GM19043 (cell line): Measurements from ENCODE around the gene VSTM2B.

Source experiments
- ATAC-seq: cut with Tn5 transposase; IDR thresholded peaks from one replicate; pipeline ENCODE4 v1.9.1; 2021; ENCODE audit warnings: low read depth; ENCODE audit not compliant: unreplicated experiment

VSTM2B gene

GRCh38 chr19:29563486-29564101, 37.8 kb downstream of the VSTM2B start:
- no peak for ATAC-seq

DNA sequence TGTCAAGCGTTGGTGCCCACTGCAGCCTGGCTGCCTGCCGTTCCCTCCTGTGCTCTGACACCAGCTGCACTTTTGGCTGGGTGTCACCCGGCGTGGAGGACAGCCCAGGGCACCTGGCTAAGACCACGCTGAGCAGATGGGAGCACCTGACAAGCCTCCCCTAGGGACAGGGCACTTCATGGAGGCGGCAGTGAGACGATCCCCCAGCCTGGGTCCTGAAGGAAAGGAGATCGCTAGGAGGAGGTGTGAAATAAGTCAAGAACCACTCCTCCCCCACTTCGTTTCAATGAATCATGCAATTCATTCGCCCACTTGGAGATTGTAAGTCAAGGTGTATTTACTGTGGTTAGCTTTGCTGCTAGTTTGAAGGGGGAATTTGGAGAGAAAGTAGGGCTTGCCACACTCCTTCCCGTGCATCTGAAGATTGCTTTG, 38.8 kb downstream of the VSTM2B start:
- no peak for ATAC-seq

- ATAC-seq, result no peak
Observed at GRCh38 chr19:29565171-29565570, 39.4 kb downstream of the VSTM2B start.

DNA sequence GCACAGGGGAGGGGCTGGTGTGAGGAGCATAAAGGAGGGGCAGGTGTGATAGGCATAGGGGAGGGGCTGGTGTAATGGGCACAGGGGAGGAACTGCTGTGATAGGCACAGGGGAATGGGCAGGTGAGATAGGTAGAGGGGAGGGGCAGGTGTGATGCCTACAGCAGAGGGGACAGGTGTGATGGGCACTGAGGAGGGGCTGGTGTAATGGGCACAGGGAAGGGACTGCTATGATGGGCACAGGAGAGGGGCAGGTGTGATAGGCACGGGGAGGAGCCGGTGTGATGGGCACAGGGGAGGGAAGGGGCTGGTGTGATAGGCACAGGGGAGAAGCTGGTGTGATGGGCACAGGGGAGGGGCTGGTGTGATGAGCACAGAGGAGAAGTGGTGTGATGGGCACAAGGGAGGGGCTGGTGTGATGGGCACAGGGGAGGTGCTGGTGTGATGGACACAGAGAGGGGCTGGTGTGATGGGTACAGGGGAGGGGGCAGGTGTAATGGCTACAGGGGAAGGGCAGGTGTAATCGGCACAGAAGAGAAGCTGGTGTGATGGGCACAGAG, 40.8 kb downstream of the VSTM2B start:
- ATAC-seq, result no peak

- ATAC-seq, result no peak
Observed at GRCh38 chr19:29567366-29567915, 41.6 kb downstream of the VSTM2B start.

DNA sequence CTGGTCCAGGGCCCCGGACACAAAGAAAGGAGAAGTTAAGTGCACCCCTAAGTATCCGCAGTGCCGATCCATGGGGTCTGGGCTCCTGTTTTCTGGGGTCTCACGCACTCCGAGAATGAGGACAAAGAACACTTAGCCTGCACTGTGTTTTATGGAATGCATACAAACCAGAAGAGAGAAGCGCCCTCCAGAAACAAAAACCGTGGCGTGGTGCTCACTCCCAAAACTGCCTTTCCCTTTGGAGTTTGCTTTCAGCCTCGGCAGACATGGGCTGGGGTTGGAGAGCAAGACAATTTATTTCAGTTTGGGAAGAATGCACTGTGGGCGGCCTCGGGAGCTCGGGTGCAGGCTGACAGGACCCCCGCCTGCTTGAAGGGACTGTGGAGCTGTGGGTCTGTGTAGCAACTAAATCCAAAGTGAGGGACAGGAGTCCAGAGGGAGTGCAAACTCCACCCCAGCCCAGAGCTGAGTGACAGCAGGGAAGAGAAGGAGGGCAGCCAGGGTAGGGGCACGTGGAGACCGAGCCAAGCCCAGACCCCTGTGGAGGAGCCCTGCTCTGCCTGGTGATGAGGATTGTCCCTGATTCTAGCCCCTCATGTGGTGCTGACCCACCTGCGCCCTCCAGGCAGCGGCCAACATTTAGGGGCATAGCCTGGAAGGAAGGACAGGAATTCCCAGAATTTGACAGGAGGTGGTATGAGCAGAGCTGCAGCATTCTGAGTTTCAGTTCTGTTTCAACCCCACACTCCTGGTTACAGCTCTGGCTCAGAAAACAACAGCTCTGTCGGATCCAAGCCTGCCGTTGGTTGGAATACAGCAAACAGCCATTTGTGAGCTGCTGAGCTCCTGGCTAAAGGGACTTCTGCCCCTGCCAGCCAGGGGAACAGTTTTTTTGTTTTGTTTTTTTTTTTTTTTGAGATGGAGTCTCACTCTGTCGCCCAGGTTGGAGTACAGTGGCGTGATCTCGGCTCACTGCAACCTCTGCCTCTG, 42.5 kb downstream of the VSTM2B start:
- ATAC-seq, result no peak

- ATAC-seq, result no peak
Observed at GRCh38 chr19:29569038-29569911, 43.5 kb downstream of the VSTM2B start.

- ATAC-seq, result no peak
Observed at GRCh38 chr19:29571181-29571580, 45.4 kb downstream of the VSTM2B start.

DNA sequence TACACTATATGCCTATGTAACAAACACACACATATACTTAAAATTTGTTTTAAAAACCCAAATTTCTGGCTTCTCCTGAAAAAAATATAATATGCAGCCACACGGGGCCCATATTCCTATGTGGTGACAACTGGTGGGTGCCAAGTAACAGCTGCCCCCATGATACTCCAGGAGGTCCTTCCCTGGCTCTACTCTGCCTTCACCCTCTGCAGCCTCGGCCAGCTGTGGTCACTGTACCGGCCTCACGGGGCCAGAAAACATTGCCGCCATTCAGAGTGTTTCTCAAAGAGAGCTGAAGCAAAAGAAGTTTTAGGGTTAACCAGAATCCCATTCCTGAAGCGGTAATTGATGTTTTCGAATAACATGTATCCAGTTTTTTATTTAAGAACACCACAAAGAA, 47.7 kb downstream of the VSTM2B start:
- no peak for ATAC-seq

- no peak for ATAC-seq
Observed at GRCh38 chr19:29574510-29574909, 48.7 kb downstream of the VSTM2B start.

- ATAC-seq, result no peak
Observed at GRCh38 chr19:29576046-29576606, 50.3 kb downstream of the VSTM2B start.

- no peak for ATAC-seq
Observed at GRCh38 chr19:29576761-29577648, 51.2 kb downstream of the VSTM2B start.

- ATAC-seq, result no peak
Observed at GRCh38 chr19:29577649-29577963, 51.8 kb downstream of the VSTM2B start.

DNA sequence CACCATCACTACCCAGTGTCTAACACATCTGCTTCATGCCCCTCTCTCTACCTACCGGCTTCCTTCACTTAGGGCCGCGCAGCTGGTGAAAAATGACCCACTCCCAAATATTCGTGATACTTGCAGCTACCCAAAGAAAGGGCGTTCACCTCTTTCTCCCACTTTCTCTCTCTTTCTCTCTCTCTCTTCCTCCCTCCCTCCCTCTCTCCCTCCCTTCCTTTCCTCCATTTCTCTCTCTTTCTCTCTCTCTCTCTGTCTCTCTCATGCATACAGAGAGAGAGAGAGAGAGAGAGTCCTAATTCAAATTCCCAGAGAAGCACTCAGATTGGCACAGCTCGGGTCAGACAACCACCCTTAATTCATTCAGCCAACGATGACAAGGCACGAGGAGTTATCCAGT, 52.6 kb downstream of the VSTM2B start:
- ATAC-seq, result no peak

DNA sequence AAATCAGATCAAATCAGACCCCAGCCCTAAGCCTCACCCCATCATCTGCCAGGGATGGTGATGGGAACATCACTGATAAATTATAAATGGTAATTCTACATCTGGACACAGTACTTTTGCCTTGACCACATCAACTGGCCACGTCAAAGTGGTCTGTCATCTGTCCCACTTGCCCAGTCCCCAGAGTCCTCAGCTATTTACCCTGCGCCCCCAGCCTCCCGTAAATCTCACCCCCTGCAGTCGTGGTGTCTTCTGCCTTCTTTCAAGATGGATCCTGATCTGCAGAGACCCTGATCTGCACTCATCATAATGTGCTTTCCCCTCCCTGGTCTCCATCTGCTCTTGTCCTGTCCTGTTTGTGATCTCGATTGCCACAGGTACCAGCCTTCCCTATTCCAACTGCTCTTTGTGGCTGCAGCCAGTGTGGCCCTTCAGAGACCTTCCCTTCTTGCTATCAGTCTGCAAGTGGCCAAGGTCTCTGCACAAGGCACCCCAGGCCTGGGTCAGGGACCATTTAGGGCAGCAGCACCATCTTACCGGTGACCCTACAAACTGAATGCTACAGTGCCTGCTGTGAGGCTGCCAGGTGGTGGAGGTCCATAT, 53.6 kb downstream of the VSTM2B start:
- ATAC-seq, result no peak

DNA sequence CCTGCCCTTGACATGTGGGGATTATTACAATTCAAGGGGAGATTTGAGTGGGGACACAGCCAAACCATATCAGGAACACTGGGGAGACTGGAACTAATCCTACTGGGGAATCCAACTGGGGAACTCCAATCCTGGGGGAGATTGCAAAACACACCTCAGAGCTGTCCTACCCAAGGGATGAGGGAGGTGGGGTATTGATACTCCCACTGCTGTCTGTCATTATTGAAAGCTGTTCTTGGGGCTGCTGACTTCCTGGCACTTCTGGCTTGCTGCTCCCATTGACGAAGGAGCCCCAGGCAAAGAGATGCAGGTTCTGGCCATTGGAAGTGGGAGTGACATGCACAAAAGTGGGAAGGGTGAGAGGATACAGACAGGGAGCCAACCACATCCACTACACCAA, 55.6 kb downstream of the VSTM2B start:
- no peak for ATAC-seq

DNA sequence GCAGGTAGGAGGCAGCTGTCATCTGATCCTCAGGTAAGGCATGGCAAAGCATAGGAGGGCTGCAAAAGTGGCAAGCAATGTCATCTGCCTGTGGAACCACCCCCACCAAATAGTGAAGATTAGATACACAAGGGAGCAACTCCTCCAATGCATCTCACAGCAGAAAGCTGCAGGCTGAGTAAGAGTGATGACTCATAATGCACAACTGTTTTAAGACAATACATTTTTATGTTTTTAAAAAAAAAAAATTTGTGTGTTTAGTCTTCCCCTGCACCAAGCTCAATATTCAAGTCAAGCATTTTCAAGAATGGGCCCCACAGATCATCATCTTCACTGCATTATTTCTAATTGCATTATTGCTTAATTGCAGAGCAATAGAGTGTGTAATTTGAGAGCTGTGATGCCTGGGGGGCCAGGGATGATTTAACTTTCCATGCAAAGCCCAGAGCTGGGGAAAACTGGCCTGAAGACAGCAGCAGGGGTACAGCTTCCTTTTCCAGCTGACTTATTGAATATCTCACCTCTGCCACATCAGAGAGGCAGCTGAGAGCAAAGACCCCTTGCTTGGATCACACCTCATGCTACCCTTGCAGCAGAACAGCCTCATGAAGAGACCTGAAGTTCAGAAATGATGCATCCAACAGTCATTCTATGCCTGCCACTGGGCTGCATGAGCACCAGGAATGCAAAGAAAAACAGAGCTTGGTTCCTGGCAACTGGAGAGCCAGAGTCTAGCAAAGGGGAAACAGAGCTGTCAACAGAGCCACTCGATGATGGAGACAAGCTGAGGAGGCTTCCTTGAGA, 57.6 kb downstream of the VSTM2B start:
- no peak for ATAC-seq

GRCh38 chr19:29586401-29586800, 60.6 kb downstream of the VSTM2B start:
- ATAC-seq, result no peak
